ENCODE results near the gene SELP.

- TF ChIP-seq CTCF (IDR thresholded peaks at IDR 0.05; ENCODE audit: insufficient read depth, low read depth, low read length): no peak
- no peak for TF ChIP-seq EZH2 (IDR thresholded peaks at IDR 0.05; ENCODE audit: insufficient read depth, low read length)
Observed at GRCh38 chr1:169604781-169605560, 25.0 kb downstream of the SELP start.

Data from astrocyte (in vitro differentiated cells and primary cell).